SK-N-DZ (cell line): ENCODE results near the gene PRCD.

Source experiments
- small RNA-seq, 2 experiments: library from RNA; depleted of rRNA; stranded (forward); fragments of <200 nt; gene quantifications; one replicate each; pipeline ENCODE3, GENCODE V24; 2014

The PRCD gene

Small RNA genes within 50 kb of the gene (small RNA-seq; reads per million reads assigned to genes)
- gene SNORD1A (0 reads per million in 2 experiments), gene SNORD1B (16.3 to 272 reads per million in 2 experiments)
